HEK293 (cell line): ENCODE data around the gene PAEP.

Source experiments
- OSR2 ChIP-seq: fragments of 450-650 bp; formaldehyde crosslinking; IDR thresholded peaks from 2 replicates; pipeline ENCODE4 v1.5.1; 2016; ENCODE audit warnings: missing biosample characterization, missing genetic modification characterization
- YY1 ChIP-seq: fragments of 450-650 bp; formaldehyde crosslinking; IDR thresholded peaks from 2 replicates; pipeline ENCODE4 v1.5.1; 2018; ENCODE audit warnings: missing biosample characterization, missing genetic modification characterization
- ZNF138 ChIP-seq: fragments of 450-650 bp; formaldehyde crosslinking; IDR thresholded peaks from 2 replicates; pipeline ENCODE4 v1.5.1; 2016; ENCODE audit warnings: missing biosample characterization, missing genetic modification characterization, borderline replicate concordance
- ZNF837 ChIP-seq: fragments of 450-650 bp; formaldehyde crosslinking; IDR thresholded peaks from 2 replicates; pipeline ENCODE4 v1.5.1; 2016; ENCODE audit warnings: missing biosample characterization, missing genetic modification characterization
- TF ChIP-seq, protein P1 (sequence below): fragments of 450-650 bp; formaldehyde crosslinking; IDR thresholded peaks from 2 replicates; pipeline ENCODE4 v1.5.1; 2016; ENCODE audit warnings: missing biosample characterization, missing genetic modification characterization
- TF ChIP-seq, protein P2 (sequence below): fragments of 450-650 bp; formaldehyde crosslinking; IDR thresholded peaks from 2 replicates; pipeline ENCODE4 v1.5.1; 2017; ENCODE audit warnings: missing biosample characterization, missing genetic modification characterization

DNA sequence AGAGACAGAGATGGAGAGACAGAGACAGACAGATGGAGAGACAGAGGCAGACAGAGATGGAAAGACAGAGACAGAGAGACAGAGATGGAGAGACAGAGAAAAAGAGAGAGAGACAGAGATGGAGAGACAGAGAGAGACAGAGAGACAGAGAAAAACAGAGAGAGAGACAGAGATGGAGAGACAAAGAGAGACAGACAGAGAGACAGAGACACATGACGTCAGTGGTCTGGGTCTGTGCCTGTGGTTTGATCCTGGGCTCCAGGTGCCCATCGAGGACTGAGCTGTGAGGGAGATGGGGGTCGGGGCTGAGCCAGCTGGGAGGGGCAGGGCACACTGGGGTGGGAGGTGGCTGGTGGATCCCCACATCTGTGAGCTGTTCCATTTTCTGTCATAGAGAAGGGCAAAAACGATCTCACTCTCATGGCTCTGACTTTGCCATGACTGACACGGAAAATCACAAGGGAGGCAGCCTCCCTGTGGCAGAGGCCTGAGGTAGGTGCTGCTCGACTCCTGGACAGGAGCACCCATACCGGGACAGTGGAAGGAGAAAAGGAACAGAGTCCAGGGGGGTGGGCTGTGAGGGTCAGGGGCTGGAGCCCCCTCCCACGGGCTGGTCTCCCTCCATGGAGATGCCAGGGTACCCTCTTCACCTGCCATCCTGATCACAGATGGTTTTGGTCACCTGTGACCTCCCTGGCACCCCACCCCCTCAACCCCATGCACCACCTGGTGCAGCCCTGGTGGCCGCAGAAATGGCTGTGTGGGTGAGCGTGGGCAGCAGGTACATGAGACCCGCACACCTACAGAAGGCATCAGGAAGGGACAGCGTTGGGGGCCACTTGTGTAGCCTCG lies 49.0 kb downstream of the PAEP start:
- TF ChIP-seq, protein P1, sequence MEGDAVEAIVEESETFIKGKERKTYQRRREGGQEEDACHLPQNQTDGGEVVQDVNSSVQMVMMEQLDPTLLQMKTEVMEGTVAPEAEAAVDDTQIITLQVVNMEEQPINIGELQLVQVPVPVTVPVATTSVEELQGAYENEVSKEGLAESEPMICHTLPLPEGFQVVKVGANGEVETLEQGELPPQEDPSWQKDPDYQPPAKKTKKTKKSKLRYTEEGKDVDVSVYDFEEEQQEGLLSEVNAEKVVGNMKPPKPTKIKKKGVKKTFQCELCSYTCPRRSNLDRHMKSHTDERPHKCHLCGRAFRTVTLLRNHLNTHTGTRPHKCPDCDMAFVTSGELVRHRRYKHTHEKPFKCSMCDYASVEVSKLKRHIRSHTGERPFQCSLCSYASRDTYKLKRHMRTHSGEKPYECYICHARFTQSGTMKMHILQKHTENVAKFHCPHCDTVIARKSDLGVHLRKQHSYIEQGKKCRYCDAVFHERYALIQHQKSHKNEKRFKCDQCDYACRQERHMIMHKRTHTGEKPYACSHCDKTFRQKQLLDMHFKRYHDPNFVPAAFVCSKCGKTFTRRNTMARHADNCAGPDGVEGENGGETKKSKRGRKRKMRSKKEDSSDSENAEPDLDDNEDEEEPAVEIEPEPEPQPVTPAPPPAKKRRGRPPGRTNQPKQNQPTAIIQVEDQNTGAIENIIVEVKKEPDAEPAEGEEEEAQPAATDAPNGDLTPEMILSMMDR (tag by site-specific recombination): no peak
- TF ChIP-seq ZNF138 (tag by site-specific recombination): no peak
- TF ChIP-seq OSR2 (tag by site-specific recombination): no peak
- TF ChIP-seq YY1 (tag by site-specific recombination): no peak
- no peak for TF ChIP-seq ZNF837 (tag by site-specific recombination)
- TF ChIP-seq, protein P2, sequence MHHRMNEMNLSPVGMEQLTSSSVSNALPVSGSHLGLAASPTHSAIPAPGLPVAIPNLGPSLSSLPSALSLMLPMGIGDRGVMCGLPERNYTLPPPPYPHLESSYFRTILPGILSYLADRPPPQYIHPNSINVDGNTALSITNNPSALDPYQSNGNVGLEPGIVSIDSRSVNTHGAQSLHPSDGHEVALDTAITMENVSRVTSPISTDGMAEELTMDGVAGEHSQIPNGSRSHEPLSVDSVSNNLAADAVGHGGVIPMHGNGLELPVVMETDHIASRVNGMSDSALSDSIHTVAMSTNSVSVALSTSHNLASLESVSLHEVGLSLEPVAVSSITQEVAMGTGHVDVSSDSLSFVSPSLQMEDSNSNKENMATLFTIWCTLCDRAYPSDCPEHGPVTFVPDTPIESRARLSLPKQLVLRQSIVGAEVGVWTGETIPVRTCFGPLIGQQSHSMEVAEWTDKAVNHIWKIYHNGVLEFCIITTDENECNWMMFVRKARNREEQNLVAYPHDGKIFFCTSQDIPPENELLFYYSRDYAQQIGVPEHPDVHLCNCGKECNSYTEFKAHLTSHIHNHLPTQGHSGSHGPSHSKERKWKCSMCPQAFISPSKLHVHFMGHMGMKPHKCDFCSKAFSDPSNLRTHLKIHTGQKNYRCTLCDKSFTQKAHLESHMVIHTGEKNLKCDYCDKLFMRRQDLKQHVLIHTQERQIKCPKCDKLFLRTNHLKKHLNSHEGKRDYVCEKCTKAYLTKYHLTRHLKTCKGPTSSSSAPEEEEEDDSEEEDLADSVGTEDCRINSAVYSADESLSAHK: no peak
